Activated T-cell treated with anti-CD3 and anti-CD28 coated beads for 24 hours (primary cell): Measurements from ENCODE around the gene SNX27.

Source experiments
- DNase-seq: peaks from one replicate; pipeline ENCODE4 v3.0.0-alpha.2; 2020; ENCODE audit warnings: low read depth

The SNX27 gene

DNA sequence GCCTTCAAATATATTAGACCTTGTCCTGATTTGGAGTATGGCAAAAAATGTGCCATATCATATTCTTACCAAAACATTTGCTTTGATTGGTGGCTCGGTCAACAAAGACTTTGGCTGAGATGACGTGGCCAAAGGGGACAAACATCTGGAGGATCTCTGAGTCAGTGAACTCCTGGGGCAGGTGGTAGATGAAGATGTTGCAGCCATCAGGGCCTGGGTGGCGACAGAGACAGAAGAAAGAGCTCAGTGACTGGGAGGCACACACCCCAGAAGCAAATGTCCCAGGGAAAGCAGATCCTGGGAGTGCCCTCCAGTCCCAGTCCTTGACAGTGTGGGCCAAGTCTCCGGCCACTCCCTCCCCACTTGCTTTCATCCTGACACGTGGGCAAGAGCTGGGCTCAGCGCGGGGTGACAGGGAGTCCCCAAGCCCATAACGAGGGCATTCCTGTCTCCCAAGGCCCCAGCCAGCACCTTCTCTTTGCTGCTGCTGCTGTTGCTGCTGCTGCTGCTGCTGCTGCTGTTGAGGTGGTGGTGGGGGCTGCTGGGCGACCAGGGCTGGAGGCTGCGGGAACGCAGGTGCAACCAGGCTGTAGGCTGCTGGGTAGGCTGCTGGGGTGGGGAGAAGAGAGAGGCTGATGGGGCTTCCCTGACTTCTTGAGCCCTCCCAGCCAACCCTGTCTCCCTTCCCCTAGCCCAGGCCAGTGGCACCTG is 94.1 kb downstream of the SNX27 start:
- DNase-seq = no peak

DNA sequence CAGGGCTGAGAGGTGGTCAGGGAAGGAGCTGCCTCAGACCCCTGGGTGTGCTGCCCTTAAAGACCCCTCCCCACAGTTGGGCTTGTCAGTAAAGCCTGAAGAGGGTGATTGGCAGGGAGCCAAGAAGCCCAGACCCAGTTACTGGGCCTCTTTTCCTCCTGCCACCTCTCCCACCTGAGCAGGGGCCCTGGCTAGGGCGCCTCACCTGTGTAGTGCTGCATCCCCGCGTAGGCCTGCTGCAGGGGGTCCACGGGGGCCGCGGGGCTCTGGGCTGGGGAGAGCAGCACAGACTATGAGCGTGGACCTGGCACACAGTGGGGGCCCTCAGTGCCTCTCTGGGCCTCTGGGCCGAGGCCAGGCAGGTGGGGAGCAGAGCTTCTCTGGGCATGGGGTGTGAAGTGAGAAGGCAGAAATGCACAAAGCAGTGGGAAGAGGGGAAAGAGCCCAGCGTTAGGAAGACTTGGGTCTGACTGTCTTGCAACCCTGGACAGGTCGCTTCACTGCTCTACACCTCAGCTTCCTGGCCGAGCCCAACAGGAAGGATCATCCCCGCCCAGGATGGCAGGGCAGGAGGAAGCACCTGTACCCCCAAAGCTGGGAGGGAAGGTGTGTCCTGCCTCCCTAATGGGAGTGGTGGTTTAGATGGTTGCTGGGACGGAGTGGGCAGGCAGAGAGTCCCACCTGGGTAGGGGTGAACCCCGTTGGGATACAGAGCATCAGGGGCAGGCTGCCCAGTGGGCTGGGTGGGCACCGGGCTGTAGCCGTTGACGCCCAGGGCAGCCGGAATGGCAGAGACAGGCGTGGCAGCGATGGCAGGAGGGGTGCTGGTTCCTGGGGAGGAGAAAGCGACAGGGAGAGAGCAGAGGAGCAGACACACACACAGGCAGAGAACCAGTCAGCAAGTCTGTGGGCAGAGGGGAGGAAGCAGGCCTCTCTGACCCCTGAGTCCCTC is 94.9 kb downstream of the SNX27 start:
- DNase-seq = no peak

DNA sequence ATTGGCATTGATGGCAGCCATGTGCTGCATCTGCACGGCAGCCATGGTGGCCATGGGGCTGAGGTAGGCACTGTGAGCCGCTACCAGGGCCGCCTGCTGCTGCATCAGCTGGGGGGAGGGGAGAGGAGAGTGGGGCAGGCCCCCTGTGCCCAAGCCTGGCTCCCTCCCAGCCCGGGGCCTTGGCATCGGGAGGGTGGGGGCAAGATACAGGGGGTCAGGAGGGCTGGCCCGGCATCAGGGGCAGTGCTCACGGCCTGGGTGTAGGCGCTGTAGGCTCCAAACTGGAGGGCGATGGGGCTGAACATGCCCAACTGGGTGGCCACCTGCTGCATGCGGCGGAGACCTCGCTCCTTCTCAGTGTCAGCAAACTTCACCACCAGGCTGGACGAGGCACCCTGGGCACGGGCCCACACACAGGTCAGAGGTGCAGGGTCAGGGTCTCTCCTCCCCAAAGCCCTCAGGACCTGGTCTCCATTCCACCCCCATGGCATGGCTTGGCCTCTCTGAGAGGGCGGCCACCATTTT is 95.8 kb downstream of the SNX27 start:
- DNase-seq = no peak

- DNase-seq = no peak
Observed at GRCh38 chr1:151708891-151709290, 97.0 kb downstream of the SNX27 start.

GRCh38 chr1:151710187-151710840 is 98.5 kb downstream of the SNX27 start:
- peak; percentile 23 for DNase-seq

DNA sequence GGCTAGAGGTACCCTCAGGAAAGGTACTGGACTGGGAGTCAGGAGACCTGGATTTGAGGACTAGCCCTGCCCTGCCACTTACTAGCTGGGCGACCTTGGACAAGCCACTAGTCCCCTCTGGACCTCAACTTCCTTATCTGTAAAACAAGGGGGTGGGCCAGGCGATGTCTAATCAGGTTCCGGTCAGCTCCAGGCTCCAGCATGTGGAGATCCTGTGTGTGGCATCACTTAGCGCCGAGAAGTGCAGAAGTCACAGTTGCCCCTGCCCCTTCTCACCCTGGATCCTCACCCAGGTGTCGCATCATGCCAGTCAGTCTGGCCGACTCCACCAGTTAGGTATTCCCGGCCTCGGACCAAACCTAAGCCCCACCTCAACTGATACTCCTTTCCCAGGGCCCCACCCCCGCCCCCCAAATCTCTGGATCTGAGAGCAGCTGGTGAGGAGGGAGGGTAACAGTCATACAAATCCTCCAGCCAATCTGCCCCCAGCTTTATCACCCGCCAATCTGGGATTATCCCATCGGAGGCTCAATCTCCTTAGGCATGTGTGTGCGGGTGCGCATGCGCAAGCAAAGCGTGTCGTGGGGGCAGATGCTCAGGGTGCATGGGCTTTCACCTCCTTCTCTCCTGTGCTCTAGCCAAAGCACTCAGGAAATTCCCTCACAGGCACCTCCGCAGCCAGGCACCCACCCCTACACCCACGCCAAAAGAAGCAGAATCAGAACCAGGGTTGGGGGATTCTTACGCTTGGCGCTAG is 99.4 kb downstream of the SNX27 start:
- no peak for DNase-seq

GRCh38 chr1:151711951-151712350 is 100.1 kb downstream of the SNX27 start:
- no peak for DNase-seq

DNA sequence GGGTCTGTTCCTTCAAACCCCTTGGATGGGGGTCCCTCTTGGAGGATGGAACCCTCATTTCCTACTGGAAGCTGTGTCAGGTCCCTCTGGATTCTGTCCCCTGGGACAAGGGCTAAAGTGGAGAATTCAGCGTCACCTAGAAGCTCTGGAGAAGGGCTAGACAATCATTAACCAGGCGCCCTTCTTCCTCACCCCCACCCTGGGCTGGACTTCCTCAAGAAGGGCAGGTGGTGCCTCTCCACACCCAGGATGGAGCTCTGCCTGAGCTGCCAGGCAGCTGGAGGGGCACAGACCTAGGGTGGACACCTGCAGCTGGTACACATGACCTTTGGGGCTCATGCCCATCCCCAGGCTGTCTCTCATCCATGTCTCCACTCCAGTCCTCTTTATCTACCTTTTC is 101.2 kb downstream of the SNX27 start:
- DNase-seq = no peak

GRCh38 chr1:151713874-151714273 is 102.0 kb downstream of the SNX27 start:
- no peak for DNase-seq

GRCh38 chr1:151714820-151715725 is 103.2 kb downstream of the SNX27 start:
- DNase-seq = no peak

GRCh38 chr1:151715726-151716404 is 104.0 kb downstream of the SNX27 start:
- no peak for DNase-seq

DNA sequence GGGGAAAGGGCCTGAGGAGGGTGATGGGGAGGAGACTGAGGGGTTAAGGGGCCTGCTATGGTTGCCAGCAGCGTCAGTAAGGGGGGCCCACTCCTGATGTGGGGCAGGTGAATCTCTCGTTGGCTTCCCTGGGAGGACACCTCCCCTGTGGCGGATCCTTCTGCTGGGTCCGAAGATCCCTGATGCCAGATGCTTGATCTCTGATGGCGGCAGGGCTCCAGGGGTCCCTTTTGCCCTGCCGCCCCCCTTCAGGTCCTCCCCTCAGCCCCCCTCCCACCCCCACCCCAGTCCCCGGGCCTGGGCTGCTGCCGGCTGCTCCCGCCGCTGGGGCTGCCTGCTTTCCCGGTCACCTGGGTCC is 104.5 kb downstream of the SNX27 start:
- no peak for DNase-seq

GRCh38 chr1:151716771-151717631 is 105.2 kb downstream of the SNX27 start, which contains the start of gene CELF3:
Gene CELF3, minus strand, starts transcription at chr1:151716803. Its CDS starts 783 bp downstream, at chr1:151716020.
- DNase-seq = no peak

DNA sequence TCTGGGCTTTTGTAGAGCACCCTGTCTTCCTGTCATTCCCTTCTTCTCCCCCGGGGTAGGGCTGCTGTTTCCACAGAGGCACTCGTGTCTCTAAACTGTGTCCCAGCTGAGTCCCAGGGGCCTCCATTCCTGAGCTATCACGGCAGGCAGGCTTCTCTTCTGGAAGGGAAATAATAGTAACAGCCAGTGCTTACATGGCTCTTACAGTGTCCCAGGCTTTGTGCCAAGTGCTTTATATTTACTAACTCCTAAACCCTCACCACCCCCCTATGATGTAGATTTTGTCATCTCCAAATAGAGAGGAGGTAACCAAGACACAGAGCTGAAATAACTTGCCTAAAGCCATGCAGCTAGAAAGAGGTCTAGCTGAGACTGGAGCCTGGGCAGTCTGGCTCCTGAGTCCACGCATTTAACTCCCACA is 106.2 kb downstream of the SNX27 start:
- no peak for DNase-seq

- DNase-seq = no peak
Observed at GRCh38 chr1:151718666-151719065, 106.8 kb downstream of the SNX27 start.

GRCh38 chr1:151720125-151720524 is 108.3 kb downstream of the SNX27 start:
- DNase-seq = no peak

- DNase-seq = no peak
Observed at GRCh38 chr1:151720554-151720953, 108.7 kb downstream of the SNX27 start.

GRCh38 chr1:151720974-151721787 is 109.3 kb downstream of the SNX27 start, which contains the start of gene RIIAD1:
Gene RIIAD1, plus strand, starts transcription at chr1:151721522. Its CDS starts 15 bp downstream, at chr1:151721537.
- DNase-seq = peak; percentile 30
